OCI-LY7 (cell line): Measurements from ENCODE around the gene TKT. TPM values are rescaled to one million over a fixed set of nuclear protein-coding genes. Genes with fewer than 3 reads are reported as not detected.
A peak's percentile ranks its signal among the peaks of the same experiment; 100 is the strongest.
"Not testable (repeated sequence)": the region's sequence is repeated elsewhere in the genome, so short reads cannot be mapped to it uniquely, and the experiment has no call there.

ENCODE experiments used
- BruUV-seq: library from RNA; stranded (reverse); fragments of 400-500 nt; replicated peaks from 2 replicates; lab custom pipeline; 2021; lab: Mats Ljungman, UMichigan
- CTCF ChIA-PET: fragments of 300-600 bp; sonication (Branson Sonifier 250); formaldehyde crosslinking; loops from one replicate; lab custom pipeline; 2022; ENCODE audit warnings: antibody characterized with exemption; ENCODE audit not compliant: unreplicated experiment; lab: Charles Lee
- POLR2A ChIA-PET: fragments of 300-600 bp; sonication (Branson Sonifier 250); formaldehyde crosslinking; loops from one replicate; lab custom pipeline; 2022; ENCODE audit warnings: antibody characterized with exemption; lab: Charles Lee
- DNase-seq: peaks from one replicate; pipeline ENCODE4 v3.0.0-alpha.2; 2015; ENCODE audit warnings: low spot score
- H2AFZ ChIP-seq: fragments of 200-600 bp; sonication (generic), shearing (Covaris generic); 2 replicates; pipeline ENCODE4 v1.6.1; 2014; ENCODE audit warnings: mild to moderate bottlenecking, antibody characterized with exemption, low read length, moderate library complexity
- H3K27ac ChIP-seq: fragments of 200-600 bp; sonication (generic); 2 replicates; pipeline ENCODE4 v1.5.1; 2014; ENCODE audit warnings: mixed run types, low read depth, mild to moderate bottlenecking, moderate library complexity, low read length, inconsistent platforms; ENCODE audit not compliant: poor library complexity, severe bottlenecking
- H3K36me3 ChIP-seq: fragments of 200-600 bp; sonication (generic); 2 replicates; pipeline ENCODE4 v1.6.1; 2014; ENCODE audit warnings: mild to moderate bottlenecking, antibody characterized with exemption, low read length, moderate library complexity, mixed read lengths; ENCODE audit not compliant: insufficient read depth
- H3K4me1 ChIP-seq: fragments of 200-600 bp; sonication (generic); 2 replicates; pipeline ENCODE4 v1.5.1; 2014; ENCODE audit warnings: mild to moderate bottlenecking, low read length; ENCODE audit not compliant: insufficient read depth, poor library complexity, severe bottlenecking
- H3K4me2 ChIP-seq: fragments of 200-600 bp; sonication (generic); 2 replicates; pipeline ENCODE4 v1.6.1; 2014; ENCODE audit warnings: mild to moderate bottlenecking, low read length
- H3K4me3 ChIP-seq: fragments of 200-600 bp; sonication (generic); 2 replicates; pipeline ENCODE4 v1.5.1; 2014; ENCODE audit warnings: mild to moderate bottlenecking, low read depth, low read length; ENCODE audit not compliant: poor library complexity, severe bottlenecking
- H3K79me2 ChIP-seq: fragments of 200-600 bp; sonication (generic); 2 replicates; pipeline ENCODE4 v1.6.1; 2016; ENCODE audit warnings: low read depth, mild to moderate bottlenecking, low read length, moderate library complexity, mixed read lengths; ENCODE audit not compliant: insufficient read depth
- H3K9me2 ChIP-seq: fragments of 200-600 bp; sonication (generic); 2 replicates; pipeline ENCODE4 v1.6.1; 2016; ENCODE audit warnings: mild to moderate bottlenecking, low read length, mixed read lengths; ENCODE audit not compliant: insufficient read depth
- H3K9me3 ChIP-seq: fragments of 200-600 bp; sonication (generic); 2 replicates; pipeline ENCODE4 v1.6.1; 2014; ENCODE audit warnings: mild to moderate bottlenecking, mixed run types, low read length, mixed read lengths
- H4K20me1 ChIP-seq: fragments of 200-600 bp; sonication (generic); 2 replicates; pipeline ENCODE4 v1.6.1; 2014; ENCODE audit warnings: mild to moderate bottlenecking, antibody characterized with exemption, low read length, moderate library complexity, mixed read lengths; ENCODE audit not compliant: insufficient read depth
- CTCF ChIP-seq: fragments of 200-600 bp; sonication (generic); conservative IDR thresholded peaks from 2 replicates; pipeline ENCODE4 v1.5.1; 2014; ENCODE audit warnings: mild to moderate bottlenecking, antibody characterized with exemption, low read length, moderate library complexity, mixed read lengths
- EZH2phosphoT487 ChIP-seq: fragments of 200-600 bp; sonication (generic); IDR thresholded peaks from 2 replicates; pipeline ENCODE4 v1.6.1; 2018; ENCODE audit warnings: low read depth, borderline replicate concordance, mild to moderate bottlenecking, mixed run types, antibody characterized with exemption, low read length, moderate library complexity, mixed read lengths
- intact Hi-C: fragments of 100-400 bp; cut with micrococcal nuclease; formaldehyde crosslinking; loops from one replicate; pipeline ENCODE4 v1.10.0; 2022; ENCODE audit not compliant: unreplicated experiment
- total RNA-seq, 2 experiments: library from RNA; depleted of rRNA in 1 of 2; stranded (reverse); fragments of >200 nt in 1 of 2; shearing (Covaris generic) in 1 of 2; gene quantifications; 2 replicates each; pipeline ENCODE4 v1.2.3, GENCODE V29; 2014 to 2022

The TKT gene
- total RNA-seq, 2 experiments from 2014 or later = 325 to 386 TPM

- peak overlapping the region; percentile 73 for H2AFZ ChIP-seq
These were observed 14.4 kb upstream of the TKT start for GRCh38 chr3:53269888-53270880.

GRCh38 chr3:53269193-53269592 lies 13.4 kb upstream of the TKT start:
- H3K4me2 ChIP-seq, H3K27ac ChIP-seq, DNase-seq, BruUV-seq, H3K9me3 ChIP-seq, CTCF ChIA-PET, H3K4me3 ChIP-seq, H3K9me2 ChIP-seq, H2AFZ ChIP-seq, H3K36me3 ChIP-seq, intact Hi-C loops, H4K20me1 ChIP-seq, H3K79me2 ChIP-seq: not testable (repeated sequence)
- POLR2A ChIA-PET = interaction anchor here (0.7 kb wide), 2 partner anchors 18 to 40 kb away, joined by 3 to 5 read pairs; no protein-coding TSS in a partner anchor
- peaks cover 17% of the 10 kb centered on the region for H3K4me1 ChIP-seq

More at GRCh38 chr3:53269888-53270880, 14.4 kb upstream of the TKT start:
- Histone ChIP-seq H3K27ac (no peak overlapping the region), H3K36me3 (no peaks in the 10 kb centered on the region), H3K79me2 (no peaks in the 10 kb centered on the region), H3K4me3 (no peak overlapping the region), H3K4me1 (peaks cover 21% of the 10 kb centered on the region), H3K4me2 (peak overlapping the region; percentile 24; the same call in 1 of the 2 replicates), H3K9me3 (no peaks in the 10 kb centered on the region), H4K20me1 (no peaks in the 10 kb centered on the region), H3K9me2 (no peaks in the 10 kb centered on the region)
- no peak for DNase-seq
- BruUV-seq = no TSS peak
- TF ChIP-seq CTCF = no peak
- no peak for TF ChIP-seq EZH2phosphoT487
- ChIA-PET CTCF (no interaction called here), POLR2A (interaction anchor here (0.6 to 0.7 kb wide), 3 partner anchors 14 to 24 kb away, joined by 3 to 9 read pairs (median 5); no protein-coding TSS in a partner anchor)
- intact Hi-C loops = no loop called here

- BruUV-seq = no TSS peak
- Histone ChIP-seq H3K9me3 (no peaks in the 10 kb centered on the region), H3K79me2 (no peaks in the 10 kb centered on the region), H2AFZ (no peak overlapping the region), H3K27ac (no peak overlapping the region), H3K4me2 (no peak overlapping the region), H3K36me3 (no peaks in the 10 kb centered on the region), H3K4me3 (no peak overlapping the region), H3K9me2 (no peaks in the 10 kb centered on the region), H4K20me1 (no peaks in the 10 kb centered on the region), H3K4me1 (peaks cover 12% of the 10 kb centered on the region)
- ChIA-PET CTCF (no interaction called here), POLR2A (no interaction called here)
- intact Hi-C loops = no loop called here
- TF ChIP-seq EZH2phosphoT487 = no peak
- no peak for TF ChIP-seq CTCF
- no peak for DNase-seq
These were observed 11.9 kb upstream of the TKT start for GRCh38 chr3:53267766-53268165.
